Measurements from ENCODE around the gene CAND1. TPM values are rescaled to one million over a fixed set of nuclear protein-coding genes. Genes with fewer than 3 reads are reported as not detected.

CAND1 gene
- total and polyA plus RNA-seq, 2 experiments from 2014 or later, result 125 to 176 TPM

- Histone ChIP-seq H3K27ac (no peak overlapping the region), H3K4me3 (no peak overlapping the region), H3K27me3 (no peaks in the 10 kb centered on the region), H3K36me3 (no peaks in the 10 kb centered on the region), H3K4me1 (ENCODE audit: low read depth) (peaks cover 15% of the 10 kb centered on the region), H3K9me3 (ENCODE audit: low read depth) (no peaks in the 10 kb centered on the region)
- peak; percentile 51 for TF ChIP-seq CTCF (IDR thresholded peaks at IDR 0.05; ENCODE audit: low read depth, low read length)
- peak; percentile 77 to 84 for DNase-seq (ENCODE audit: low read depth in 1 of 2, low spot score in 1 of 2)
Observed at GRCh38 chr12:67355428-67356379, 86.5 kb downstream of the CAND1 start.

GRCh38 chr12:67356380-67356774 is 87.2 kb downstream of the CAND1 start:
- Histone ChIP-seq H3K27me3 (no peaks in the 10 kb centered on the region), H3K27ac (no peak overlapping the region), H3K9me3 (ENCODE audit: low read depth) (no peaks in the 10 kb centered on the region), H3K36me3 (no peaks in the 10 kb centered on the region), H3K4me1 (ENCODE audit: low read depth) (peaks cover 15% of the 10 kb centered on the region), H3K4me3 (no peak overlapping the region)
- peak in 1 of 2 donors; percentile 18 for DNase-seq (ENCODE audit: low read depth in 1 of 2, low spot score in 1 of 2)
- no peak for TF ChIP-seq CTCF (IDR thresholded peaks at IDR 0.05; ENCODE audit: low read depth, low read length)

- Histone ChIP-seq H3K9me3 (ENCODE audit: low read depth) (no peaks in the 10 kb centered on the region), H3K27ac (no peak overlapping the region), H3K4me1 (ENCODE audit: low read depth) (peaks cover 15% of the 10 kb centered on the region), H3K36me3 (no peaks in the 10 kb centered on the region), H3K4me3 (no peak overlapping the region), H3K27me3 (no peaks in the 10 kb centered on the region)
- TF ChIP-seq CTCF (IDR thresholded peaks at IDR 0.05; ENCODE audit: low read depth, low read length), result no peak
- no peak for DNase-seq (ENCODE audit: low read depth in 1 of 2, low spot score in 1 of 2)
Observed at GRCh38 chr12:67357376-67358125, 88.4 kb downstream of the CAND1 start.

- H3K27me3 ChIP-seq, result no peaks in the 10 kb centered on the region
- no peaks in the 10 kb centered on the region for H3K9me3 ChIP-seq (ENCODE audit: low read depth)
- no peak for TF ChIP-seq CTCF (IDR thresholded peaks at IDR 0.05; ENCODE audit: low read depth, low read length)
- H3K27ac ChIP-seq, result no peak overlapping the region
- H3K4me3 ChIP-seq, result no peak overlapping the region
- H3K36me3 ChIP-seq, result no peaks in the 10 kb centered on the region
- H3K4me1 ChIP-seq (ENCODE audit: low read depth), result peaks cover 11% of the 10 kb centered on the region
- DNase-seq (ENCODE audit: low read depth in 1 of 2, low spot score in 1 of 2), result peak in 1 of 2 donors; percentile 89
Observed at GRCh38 chr12:67358781-67359338, 89.7 kb downstream of the CAND1 start.

- Histone ChIP-seq H3K27ac (no peak overlapping the region), H3K9me3 (ENCODE audit: low read depth) (no peaks in the 10 kb centered on the region), H3K4me3 (no peak overlapping the region), H3K36me3 (no peaks in the 10 kb centered on the region), H3K27me3 (no peaks in the 10 kb centered on the region), H3K4me1 (ENCODE audit: low read depth) (no peaks in the 10 kb centered on the region)
- DNase-seq (ENCODE audit: low read depth in 1 of 2, low spot score in 1 of 2), result no peak
- TF ChIP-seq CTCF (IDR thresholded peaks at IDR 0.05; ENCODE audit: low read depth, low read length), result no peak
Observed at GRCh38 chr12:67362526-67362925, 93.4 kb downstream of the CAND1 start.

Data from cardiac muscle cell (in vitro differentiated cells and primary cell).